GM21737 (cell line): ENCODE results near the gene TTC34.
"Not testable (repeated sequence)": the region's sequence is repeated elsewhere in the genome, so short reads cannot be mapped to it uniquely, and the experiment has no call there.

ENCODE experiments used
- ATAC-seq: cut with Tn5 transposase; IDR thresholded peaks from one replicate; pipeline ENCODE4 v1.9.1; 2021; ENCODE audit warnings: mild to moderate bottlenecking, moderate library complexity; ENCODE audit not compliant: unreplicated experiment

Gene TTC34

GRCh38 chr1:2630498-2631135 lies 170.9 kb downstream of the TTC34 start:
- ATAC-seq = no peak

- no peak for ATAC-seq
These were observed 171.6 kb downstream of the TTC34 start for GRCh38 chr1:2629627-2630497.

- ATAC-seq = no peak
These were observed 172.4 kb downstream of the TTC34 start for GRCh38 chr1:2628933-2629626.

GRCh38 chr1:2628191-2628932 lies 173.1 kb downstream of the TTC34 start:
- no peak for ATAC-seq

DNA sequence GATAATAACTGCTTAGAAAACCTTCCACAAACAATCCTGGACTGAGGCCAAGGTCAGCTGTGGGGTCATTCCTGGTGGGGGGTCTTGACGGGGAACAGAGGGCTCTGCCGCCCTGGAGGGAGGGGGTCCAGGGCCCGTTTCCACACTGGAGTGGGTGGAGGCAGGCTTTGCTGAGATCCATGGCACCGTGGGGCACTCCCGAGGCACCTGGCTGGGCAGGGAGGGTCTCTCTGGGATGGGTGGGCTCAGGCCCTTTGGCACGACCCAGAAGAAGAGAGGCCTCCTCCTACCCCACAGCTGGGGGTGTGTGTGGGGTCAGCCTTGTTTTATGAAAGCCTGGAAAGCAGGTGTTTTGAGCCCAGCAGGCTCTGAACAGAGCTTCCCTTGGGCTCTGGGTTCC lies 173.7 kb downstream of the TTC34 start:
- no peak for ATAC-seq

- not testable (repeated sequence) for ATAC-seq
These were observed 175.7 kb downstream of the TTC34 start for GRCh38 chr1:2625748-2626147.

GRCh38 chr1:2625311-2625710 lies 176.2 kb downstream of the TTC34 start:
- no peak for ATAC-seq

GRCh38 chr1:2624735-2625300 lies 176.7 kb downstream of the TTC34 start:
- ATAC-seq = no peak

DNA sequence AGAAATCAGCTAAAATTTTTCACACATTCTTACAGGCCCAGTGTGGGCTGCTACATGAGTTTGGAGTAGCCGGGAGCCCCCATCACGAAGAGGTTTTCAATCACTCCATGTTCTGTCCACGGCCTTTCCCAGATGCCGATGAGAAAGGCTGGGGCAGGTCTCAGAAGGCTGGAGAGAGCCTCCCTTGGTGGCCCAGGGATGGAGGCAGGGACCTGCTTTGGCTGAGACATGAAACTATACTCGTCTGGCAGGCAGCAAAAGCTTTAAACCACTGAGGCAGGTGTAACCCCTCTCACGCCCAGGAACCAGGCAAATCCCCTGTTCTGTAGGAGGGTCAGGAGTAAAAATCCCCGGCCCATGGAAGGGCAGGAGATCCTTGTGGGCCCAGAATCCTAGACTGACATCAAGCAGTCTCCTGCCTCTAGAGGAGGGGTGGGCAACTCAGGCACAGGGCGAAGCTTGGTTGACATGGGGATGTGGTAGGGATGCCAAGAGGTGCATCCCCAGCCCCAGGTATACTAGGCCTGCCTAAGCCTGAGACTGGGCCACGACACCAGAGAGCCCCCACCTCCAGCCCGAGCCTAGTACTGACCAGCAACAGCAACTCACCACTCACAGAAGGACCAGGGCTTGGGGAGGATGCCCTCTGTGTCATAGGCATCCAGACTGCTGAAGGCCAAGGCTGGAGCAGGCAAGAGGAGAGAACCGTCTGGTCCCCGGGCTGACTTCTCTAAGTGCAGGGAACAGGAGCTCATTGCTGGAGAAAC lies 177.7 kb downstream of the TTC34 start:
- no peak for ATAC-seq

- ATAC-seq = no peak
These were observed 183.5 kb downstream of the TTC34 start for GRCh38 chr1:2617971-2618470.

DNA sequence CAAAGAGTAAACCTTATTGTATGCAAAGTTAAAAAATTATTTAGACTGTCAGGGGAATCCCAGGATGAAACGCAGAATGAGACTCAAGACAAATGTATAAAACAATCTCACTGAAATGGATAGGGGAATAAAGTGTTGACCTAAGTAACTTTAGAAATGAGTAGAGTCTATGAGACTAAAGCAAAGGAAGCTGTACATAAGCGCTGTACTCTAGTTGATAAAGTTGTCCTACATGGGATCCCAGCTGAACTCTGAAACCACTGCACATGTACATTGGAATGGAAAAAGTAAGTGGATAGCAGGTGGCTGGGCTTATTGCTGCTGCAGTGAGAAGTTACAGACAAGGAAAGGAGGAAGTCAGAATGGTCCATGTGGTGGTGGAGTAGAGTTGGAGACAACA lies 187.3 kb downstream of the TTC34 start:
- no peak for ATAC-seq

DNA sequence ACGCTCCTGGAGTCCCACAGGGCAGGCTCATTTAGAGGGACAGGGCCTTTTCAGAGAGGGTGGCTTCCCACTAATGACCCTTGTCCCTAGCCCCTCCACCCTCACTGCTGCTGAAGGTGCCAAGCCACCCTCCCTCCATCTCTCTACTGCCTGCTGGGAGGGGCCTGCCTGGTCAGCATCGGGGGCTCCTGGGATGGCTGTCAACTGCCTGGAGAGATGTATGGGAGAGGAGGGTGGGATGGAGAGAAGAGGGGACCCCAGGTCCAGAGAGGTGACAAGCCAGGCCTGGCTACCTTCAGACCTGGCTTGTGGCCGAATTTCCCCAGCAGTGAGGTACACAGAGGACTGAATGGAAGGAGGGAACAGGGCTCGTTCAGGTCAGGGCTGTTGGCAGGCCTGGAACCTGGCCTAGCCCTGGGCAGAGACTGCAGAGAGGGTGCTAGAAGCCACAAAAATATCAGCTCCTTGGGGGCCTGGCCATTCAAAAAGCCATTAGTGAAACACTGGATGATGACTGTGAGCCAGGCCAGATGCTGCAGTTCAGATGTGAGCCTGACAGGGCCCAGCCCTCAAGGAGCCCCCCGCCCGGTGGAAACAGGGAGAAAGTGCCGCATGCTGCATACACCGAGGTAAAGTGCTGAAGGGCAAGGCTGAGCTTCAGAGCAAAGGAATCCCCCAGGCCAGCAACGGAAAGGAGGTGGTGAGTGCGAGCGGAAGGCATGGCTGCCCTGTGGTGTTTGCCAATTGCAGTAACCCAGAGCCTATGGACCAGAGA lies 188.7 kb downstream of the TTC34 start:
- no peak for ATAC-seq

DNA sequence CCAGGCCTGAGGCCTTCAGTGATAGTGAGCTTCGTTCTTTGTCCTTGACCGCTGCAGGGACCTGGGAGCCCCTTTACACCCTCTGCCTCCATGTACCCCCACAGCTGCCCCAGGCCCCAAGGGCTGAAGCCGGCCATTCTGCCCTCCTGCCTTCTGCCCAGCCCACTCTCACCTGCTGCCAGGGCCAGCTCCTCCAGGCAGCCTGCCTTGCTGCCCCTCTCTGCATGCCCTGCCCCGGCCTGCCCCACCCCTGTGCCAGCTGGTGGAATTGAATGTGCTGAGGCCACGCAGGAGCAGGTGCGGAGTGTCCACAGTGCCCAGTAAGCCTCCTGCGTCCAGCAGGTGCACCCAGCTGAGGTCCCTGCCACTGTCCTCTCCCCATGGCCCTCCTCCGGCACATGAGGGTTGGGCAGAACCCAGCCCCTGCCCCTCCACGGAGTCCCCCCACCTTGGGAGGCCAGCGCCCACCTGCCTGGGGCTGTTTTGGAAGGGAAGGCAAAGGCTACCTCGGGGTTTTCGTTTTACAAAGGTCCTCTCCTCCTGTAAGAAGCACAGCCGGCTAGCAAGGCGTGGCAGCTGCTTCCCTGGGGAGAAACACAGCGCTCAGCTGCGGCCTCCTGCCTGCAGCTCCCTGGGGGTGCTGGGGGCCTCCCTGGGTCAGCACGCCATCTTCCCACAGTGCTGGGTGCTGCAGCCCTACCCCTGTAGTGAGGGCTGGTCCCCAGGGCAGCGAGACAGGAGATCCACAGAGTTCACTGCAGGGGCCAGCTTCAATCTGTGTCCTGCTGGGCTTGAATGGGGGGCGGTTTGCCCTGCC lies 189.7 kb downstream of the TTC34 start:
- ATAC-seq = no peak

DNA sequence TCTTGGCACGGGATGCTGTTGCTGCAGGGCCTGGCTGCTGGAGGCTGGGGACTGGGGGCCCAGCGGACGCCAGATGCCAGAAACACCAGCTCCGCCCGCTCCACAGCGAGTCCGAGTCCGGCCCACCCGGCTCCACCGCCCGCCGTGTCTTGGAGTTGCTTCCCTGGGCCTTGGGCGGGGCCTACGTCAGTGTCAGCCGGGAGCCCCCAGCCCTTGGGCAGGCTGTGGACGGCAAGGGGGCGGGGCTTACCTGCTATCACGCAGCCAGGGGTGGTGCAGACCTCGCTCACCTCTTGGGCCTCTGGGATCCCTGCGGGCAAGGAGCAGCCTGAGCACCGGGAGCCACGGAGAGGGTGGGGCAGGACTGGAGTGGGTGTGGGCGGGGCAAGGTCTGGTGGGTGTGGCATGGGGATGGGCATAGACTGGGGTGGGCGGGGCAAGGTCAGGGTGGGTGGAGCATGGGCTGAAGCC lies 190.4 kb downstream of the TTC34 start:
- no peak for ATAC-seq

GRCh38 chr1:2610036-2610959 lies 191.2 kb downstream of the TTC34 start:
- ATAC-seq = no peak

- ATAC-seq = no peak
These were observed 192.0 kb downstream of the TTC34 start for GRCh38 chr1:2609319-2610035.
